ENCODE measurements around the gene ELOVL6. TPM values are rescaled to one million over a fixed set of nuclear protein-coding genes. Genes with fewer than 3 reads are reported as not detected.

ELOVL6 gene
- total RNA-seq, 1 donor from 2014 or later, result 28.8 TPM

GRCh38 chr4:110197529-110198042 lies 829 bp downstream of the ELOVL6 start:
- intact Hi-C loops (cut with micrococcal nuclease), result loop anchor here (1.0 to 5.0 kb wide), 8 partner anchors 14 to 759 kb away; partner anchors contain the start of gene MCUB

- intact Hi-C loops (cut with micrococcal nuclease), result loop anchor here (1.0 to 5.0 kb wide), 6 partner anchors 109 to 758 kb away; partner anchors contain the start of gene MCUB
Observed at GRCh38 chr4:110196871-110197528, 1.4 kb downstream of the ELOVL6 start.

GRCh38 chr4:110196206-110196870 lies 2.1 kb downstream of the ELOVL6 start:
- intact Hi-C loops (cut with micrococcal nuclease), result loop anchor here (2.0 to 5.0 kb wide), 4 partner anchors 189 to 758 kb away; partner anchors contain the start of gene MCUB

- intact Hi-C loops (cut with micrococcal nuclease), result loop anchor here (2.0 to 5.0 kb wide), 5 partner anchors 188 to 757 kb away; partner anchors contain the start of genes GAR1 and MCUB
Observed at GRCh38 chr4:110195561-110196205, 2.7 kb downstream of the ELOVL6 start.

- intact Hi-C loops (cut with micrococcal nuclease), result loop anchor here (1.0 to 5.0 kb wide), 3 partner anchors 29 to 1542 kb away; partner anchors contain the start of genes GAR1 and OSTC
Observed at GRCh38 chr4:110193822-110194761, 4.3 kb downstream of the ELOVL6 start.

- intact Hi-C loops (cut with micrococcal nuclease), result loop anchor here (1.0 to 5.0 kb wide), 2 partner anchors 28 to 1541 kb away; partner anchors contain the start of gene OSTC
Observed at GRCh38 chr4:110193287-110193686, 5.1 kb downstream of the ELOVL6 start.

- intact Hi-C loops (cut with micrococcal nuclease), result loop anchor here (5.0 kb wide), 1 partner anchor 1538 kb away; the partner anchor contains the start of gene OSTC
Observed at GRCh38 chr4:110190249-110190648, 8.2 kb downstream of the ELOVL6 start.

GRCh38 chr4:110188113-110188512 lies 10.3 kb downstream of the ELOVL6 start:
- intact Hi-C loops (cut with micrococcal nuclease), result no loop called here

- intact Hi-C loops (cut with micrococcal nuclease), result no loop called here
Observed at GRCh38 chr4:110184791-110185155, 13.6 kb downstream of the ELOVL6 start.

- intact Hi-C loops (cut with micrococcal nuclease), result no loop called here
Observed at GRCh38 chr4:110184140-110184790, 14.2 kb downstream of the ELOVL6 start.

GRCh38 chr4:110183643-110184042 lies 14.8 kb downstream of the ELOVL6 start:
- intact Hi-C loops (cut with micrococcal nuclease), result no loop called here

- intact Hi-C loops (cut with micrococcal nuclease), result no loop called here
Observed at GRCh38 chr4:110183058-110183457, 15.4 kb downstream of the ELOVL6 start.

- intact Hi-C loops (cut with micrococcal nuclease), result no loop called here
Observed at GRCh38 chr4:110181890-110182289, 16.5 kb downstream of the ELOVL6 start.

- intact Hi-C loops (cut with micrococcal nuclease), result no loop called here
Observed at GRCh38 chr4:110175634-110176033, 22.8 kb downstream of the ELOVL6 start.

GRCh38 chr4:110172972-110173371 lies 25.4 kb downstream of the ELOVL6 start:
- intact Hi-C loops (cut with micrococcal nuclease), result no loop called here

- intact Hi-C loops (cut with micrococcal nuclease), result no loop called here
Observed at GRCh38 chr4:110171971-110172370, 26.4 kb downstream of the ELOVL6 start.

GRCh38 chr4:110170861-110171260 lies 27.6 kb downstream of the ELOVL6 start:
- intact Hi-C loops (cut with micrococcal nuclease), result no loop called here

GRCh38 chr4:110165382-110166286 lies 32.8 kb downstream of the ELOVL6 start:
- intact Hi-C loops (cut with micrococcal nuclease), result loop anchor here (1.0 kb wide), 1 partner anchor 28 kb away; no protein-coding TSS in a partner anchor

GRCh38 chr4:110164856-110165255 lies 33.6 kb downstream of the ELOVL6 start:
- intact Hi-C loops (cut with micrococcal nuclease), result loop anchor here (1.0 kb wide), 1 partner anchor 28 kb away; no protein-coding TSS in a partner anchor
